Naive thymus-derived CD4-positive, alpha-beta T cell (primary cell): ENCODE measurements around the gene TBC1D19. TPM values are rescaled to one million over a fixed set of nuclear protein-coding genes. Genes with fewer than 3 reads are reported as not detected.

Experiments used
- ATAC-seq: fragments of 150-1000 bp; cut with Tn5 transposase; 2 replicates; pipeline ENCODE4 v1.10.0; 2021; ENCODE audit warnings: mild to moderate bottlenecking, moderate library complexity
- CTCF ChIA-PET: fragments of 350-600 bp; sonication (Branson Sonifier 250); formaldehyde crosslinking; loops from one replicate; lab custom pipeline; 2021; ENCODE audit warnings: antibody characterized with exemption; lab: Charles Lee
- POLR2A ChIA-PET: fragments of 350-600 bp; sonication (Branson Sonifier 250); formaldehyde crosslinking; loops from one replicate; lab custom pipeline; 2021; ENCODE audit warnings: antibody characterized with exemption, inconsistent platforms; lab: Charles Lee
- DNase-seq, 9 donors: peaks; one replicate each; pipeline versions ENCODE4 v3.0.0 to v3.0.0-alpha.2; 2020 to 2022; ENCODE audit warnings: mixed read lengths in 1 of 9
- H3K27ac ChIP-seq: one replicate; pipeline ENCODE4 v1.7.0; 2013; ENCODE audit warnings: mild to moderate bottlenecking, low read depth, low read length, moderate library complexity
- H3K27me3 ChIP-seq, 2 donors: one replicate each; pipeline ENCODE4 v1.7.0; 2013; ENCODE audit warnings: low read length in 2 of 2, mild to moderate bottlenecking in 2 of 2, moderate library complexity in 2 of 2; ENCODE audit not compliant: control insufficient read depth in 2 of 2, insufficient read depth in 2 of 2
- H3K36me3 ChIP-seq, 3 experiments: 1 replicate in 2 of 3; 2 replicates in 1 of 3; pipeline ENCODE4 v1.7.0; 2013; ENCODE audit warnings: low read length in 3 of 3, mild to moderate bottlenecking in 3 of 3, moderate library complexity in 1 of 3; ENCODE audit not compliant: insufficient read depth in 3 of 3, control insufficient read depth in 2 of 3
- H3K4me1 ChIP-seq, 2 donors: one replicate each; pipeline ENCODE4 v1.7.0; 2013; ENCODE audit warnings: low read length in 2 of 2, mild to moderate bottlenecking in 2 of 2, moderate library complexity in 1 of 2; ENCODE audit not compliant: control insufficient read depth in 2 of 2, insufficient read depth in 2 of 2
- H3K4me3 ChIP-seq: 2 replicates; pipeline ENCODE4 v1.7.0; 2013; ENCODE audit warnings: mild to moderate bottlenecking, low read length
- H3K9me3 ChIP-seq, 3 experiments: 1 replicate in 2 of 3; 2 replicates in 1 of 3; pipeline ENCODE4 v1.7.0; 2013; ENCODE audit warnings: low read length in 3 of 3; ENCODE audit not compliant: control insufficient read depth in 2 of 3
- H3K27ac Mint-ChIP-seq, 9 donors: one replicate each; pipeline ENCODE4 v1.8.0; 2020 to 2022; ENCODE audit warnings: mixed read lengths in 9 of 9, mild to moderate bottlenecking in 8 of 9, moderate library complexity in 5 of 9, inconsistent platforms in 2 of 9
- H3K27me3 Mint-ChIP-seq, 5 donors: one replicate each; pipeline ENCODE4 v1.8.0; 2021 to 2022; ENCODE audit warnings: mixed read lengths in 5 of 5, mild to moderate bottlenecking in 1 of 5
- H3K36me3 Mint-ChIP-seq, 5 donors: one replicate each; pipeline ENCODE4 v1.8.0; 2020 to 2022; ENCODE audit warnings: mixed read lengths in 5 of 5, mild to moderate bottlenecking in 3 of 5, inconsistent platforms in 1 of 5
- H3K4me1 Mint-ChIP-seq, 7 donors: one replicate each; pipeline ENCODE4 v1.8.0; 2020 to 2022; ENCODE audit warnings: mixed read lengths in 7 of 7, mild to moderate bottlenecking in 3 of 7, inconsistent platforms in 1 of 7
- H3K4me3 Mint-ChIP-seq, 10 donors: one replicate each; pipeline ENCODE4 v1.8.0; 2020 to 2022; ENCODE audit warnings: mild to moderate bottlenecking in 10 of 10, mixed read lengths in 10 of 10, moderate library complexity in 6 of 10, inconsistent platforms in 2 of 10
- H3K9me3 Mint-ChIP-seq, 11 donors: one replicate each; pipeline ENCODE4 v1.8.0; 2020 to 2022; ENCODE audit warnings: mixed read lengths in 11 of 11, mild to moderate bottlenecking in 4 of 11, inconsistent platforms in 1 of 11, moderate library complexity in 1 of 11
- intact Hi-C, 2 donors: fragments of 100-400 bp; cut with micrococcal nuclease; formaldehyde crosslinking; loops; one replicate each; pipeline ENCODE4 v1.15.1; 2023
- polyA plus RNA-seq, 2 donors: library from polyadenylated mRNA; unstranded; fragments of 300-500 nt; fragmentation: Illumina TruSeq; gene quantifications; one replicate each; pipeline ENCODE4 v1.2.3, GENCODE V29; 2021
- total RNA-seq, 6 experiments: library from RNA in 5 of 6; stranded (reverse) in 5 of 6; gene quantifications; 1 replicate in 5 of 6; 2 replicates in 1 of 6; pipeline ENCODE4 v1.2.3 and lab custom pipeline; 2021 to 2026

The TBC1D19 gene
- total and polyA plus RNA-seq, 7 experiments from 2014 or later: 3.4 to 8.7 (median 5.1) TPM

DNA sequence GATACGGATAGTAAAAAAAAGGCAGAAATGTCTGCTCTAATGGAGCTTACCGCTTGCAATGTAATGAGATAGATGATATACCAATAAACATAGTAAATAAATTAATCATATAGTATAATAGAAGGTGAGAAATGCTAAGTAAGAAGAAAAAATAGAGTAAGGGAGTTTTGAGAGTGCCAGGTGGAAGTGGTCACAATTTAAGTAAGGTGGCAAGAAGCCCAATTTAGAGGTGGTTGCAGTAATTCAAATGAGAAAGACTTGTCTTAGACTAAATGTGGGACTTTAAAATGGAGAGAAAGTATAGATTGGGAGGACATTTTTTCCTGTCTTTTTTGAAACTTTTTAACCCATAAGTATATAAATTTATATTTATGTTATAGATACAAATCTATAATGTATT lies 26.0 kb downstream of the TBC1D19 start:
- H3K4me1 Mint-ChIP-seq: peaks cover 15 to 41% (median 29%) of the 10 kb centered on the region in 7 donors
- Histone ChIP-seq H3K36me3 (no peaks in the 10 kb centered on the region), H3K9me3 (no peaks in the 10 kb centered on the region), H3K27ac (no peak overlapping the region), H3K4me3 (no peak overlapping the region), H3K27me3 (no peaks in the 10 kb centered on the region), H3K4me1 (peaks cover 0 to 6% of the 10 kb centered on the region in 2 donors)
- POLR2A ChIA-PET: no interaction called here
- no peak overlapping the region for H3K4me3 Mint-ChIP-seq
- intact Hi-C loops: no loop called here
- H3K9me3 Mint-ChIP-seq: no peaks in the 10 kb centered on the region
- no peak overlapping the region for H3K27ac Mint-ChIP-seq
- H3K27me3 Mint-ChIP-seq: no peaks in the 10 kb centered on the region
- DNase-seq (no peak), ATAC-seq (no peak)
- CTCF ChIA-PET: no interaction called here
- peaks cover 0 to 8% (median 0%) of the 10 kb centered on the region in 5 donors for H3K36me3 Mint-ChIP-seq

DNA sequence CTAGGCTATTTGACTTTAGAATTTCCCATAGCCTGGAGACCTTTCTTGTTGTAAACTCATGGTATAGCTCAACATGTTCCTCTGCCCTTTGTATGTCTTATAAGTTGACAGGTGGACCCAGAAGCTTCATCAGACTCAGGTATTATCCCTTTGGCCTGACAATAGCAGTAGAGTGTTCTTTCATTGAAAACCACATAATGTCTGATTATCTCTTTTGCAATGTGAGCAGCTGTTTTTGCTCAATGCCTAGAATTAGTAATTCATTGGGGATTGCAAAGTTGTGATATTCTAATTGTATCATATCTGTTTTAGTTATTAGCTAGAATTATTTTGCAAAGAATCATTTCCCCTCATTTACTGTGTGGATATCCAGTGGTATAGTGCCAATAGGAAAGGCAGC lies 27.5 kb downstream of the TBC1D19 start:
- H3K27me3 Mint-ChIP-seq: no peaks in the 10 kb centered on the region
- peaks cover 15 to 41% (median 29%) of the 10 kb centered on the region in 7 donors for H3K4me1 Mint-ChIP-seq
- Histone ChIP-seq H3K4me3 (no peak overlapping the region), H3K27ac (no peak overlapping the region), H3K9me3 (no peaks in the 10 kb centered on the region), H3K36me3 (no peaks in the 10 kb centered on the region), H3K4me1 (peaks cover 0 to 6% of the 10 kb centered on the region in 2 donors), H3K27me3 (no peaks in the 10 kb centered on the region)
- CTCF ChIA-PET: no interaction called here
- ATAC-seq (no peak), DNase-seq (no peak)
- peak overlapping the region in 1 of 9 donors; percentile 33 for H3K27ac Mint-ChIP-seq
- no peaks in the 10 kb centered on the region for H3K9me3 Mint-ChIP-seq
- peaks cover 0 to 16% (median 9%) of the 10 kb centered on the region in 5 donors for H3K36me3 Mint-ChIP-seq
- H3K4me3 Mint-ChIP-seq: no peak overlapping the region
- intact Hi-C loops: no loop called here
- POLR2A ChIA-PET: interaction anchor here (0.8 kb wide), 1 partner anchor 388 kb away, joined by 3 read pairs; no protein-coding TSS in a partner anchor

DNA sequence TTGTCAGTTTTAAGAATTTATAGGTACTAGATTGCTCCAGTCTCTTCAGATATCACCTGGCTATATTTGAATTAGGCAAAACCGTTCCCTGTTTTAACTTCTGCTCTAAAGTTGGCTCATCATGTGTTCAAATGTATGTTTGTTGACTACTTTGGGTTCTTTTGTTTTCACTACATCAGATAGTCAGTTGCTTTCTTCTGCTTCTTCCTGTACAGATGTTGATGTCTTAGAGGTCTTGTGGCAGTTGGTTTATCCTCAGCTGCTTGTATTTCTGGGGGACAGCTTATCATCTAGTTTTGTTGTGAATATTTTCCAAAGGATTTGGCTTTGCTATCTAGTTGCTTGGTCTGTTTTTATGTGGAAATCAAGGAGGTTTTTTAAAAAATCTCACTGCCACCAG lies 28.0 kb downstream of the TBC1D19 start:
- H3K4me1 ChIP-seq: peaks cover 0 to 6% of the 10 kb centered on the region in 2 donors
- peak overlapping the region in 3 of 9 donors; percentile 0 to 13 (median 5) for H3K27ac Mint-ChIP-seq
- no peak for DNase-seq
- no peaks in the 10 kb centered on the region for H3K9me3 Mint-ChIP-seq
- ATAC-seq: no peak
- ChIA-PET CTCF (no interaction called here), POLR2A (interaction anchor here (0.7 kb wide), 1 partner anchor 28 kb away, joined by 3 read pairs; no protein-coding TSS in a partner anchor)
- no peaks in the 10 kb centered on the region for H3K36me3 ChIP-seq
- H3K27me3 Mint-ChIP-seq: no peaks in the 10 kb centered on the region
- H3K27ac ChIP-seq: no peak overlapping the region
- H3K9me3 ChIP-seq: no peaks in the 10 kb centered on the region
- peaks cover 15 to 41% (median 29%) of the 10 kb centered on the region in 7 donors for H3K4me1 Mint-ChIP-seq
- no peak overlapping the region for H3K4me3 ChIP-seq
- H3K36me3 Mint-ChIP-seq: peaks cover 0 to 18% (median 10%) of the 10 kb centered on the region in 5 donors
- no peak overlapping the region for H3K4me3 Mint-ChIP-seq
- no peaks in the 10 kb centered on the region for H3K27me3 ChIP-seq
- intact Hi-C loops: no loop called here

DNA sequence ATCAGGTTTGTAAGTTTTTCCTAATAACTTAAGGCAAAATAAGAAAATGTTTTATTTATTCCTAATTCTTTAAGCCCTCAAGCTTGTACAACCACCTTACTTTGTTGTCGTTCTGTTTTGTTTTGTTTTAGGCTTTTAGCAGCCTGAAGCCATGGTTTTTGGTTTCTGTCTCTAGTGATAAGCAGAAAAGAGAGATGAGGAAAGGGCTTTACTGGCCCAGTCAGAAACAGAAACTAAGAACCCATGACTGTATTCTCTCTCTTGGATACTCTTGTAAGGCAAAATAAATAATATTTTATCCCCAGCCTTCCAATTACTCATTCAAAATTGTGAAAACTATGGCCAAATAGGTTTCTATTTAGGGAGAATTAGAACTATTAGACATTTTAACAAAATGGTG lies 29.4 kb downstream of the TBC1D19 start:
- Histone ChIP-seq H3K27me3 (no peaks in the 10 kb centered on the region), H3K36me3 (no peaks in the 10 kb centered on the region), H3K4me3 (no peak overlapping the region), H3K9me3 (no peaks in the 10 kb centered on the region), H3K27ac (no peak overlapping the region), H3K4me1 (peaks cover 0 to 6% of the 10 kb centered on the region in 2 donors)
- ChIA-PET POLR2A (no interaction called here), CTCF (no interaction called here)
- no peak for ATAC-seq
- intact Hi-C loops: no loop called here
- H3K4me1 Mint-ChIP-seq: peaks cover 15 to 41% (median 29%) of the 10 kb centered on the region in 7 donors
- H3K36me3 Mint-ChIP-seq: peaks cover 0 to 27% (median 23%) of the 10 kb centered on the region in 5 donors
- peaks cover 0 to 3% (median 0%) of the 10 kb centered on the region in 11 donors for H3K9me3 Mint-ChIP-seq
- no peak for DNase-seq
- H3K4me3 Mint-ChIP-seq: no peak overlapping the region
- H3K27me3 Mint-ChIP-seq: no peaks in the 10 kb centered on the region
- peak overlapping the region in 1 of 9 donors; percentile 37 for H3K27ac Mint-ChIP-seq

DNA sequence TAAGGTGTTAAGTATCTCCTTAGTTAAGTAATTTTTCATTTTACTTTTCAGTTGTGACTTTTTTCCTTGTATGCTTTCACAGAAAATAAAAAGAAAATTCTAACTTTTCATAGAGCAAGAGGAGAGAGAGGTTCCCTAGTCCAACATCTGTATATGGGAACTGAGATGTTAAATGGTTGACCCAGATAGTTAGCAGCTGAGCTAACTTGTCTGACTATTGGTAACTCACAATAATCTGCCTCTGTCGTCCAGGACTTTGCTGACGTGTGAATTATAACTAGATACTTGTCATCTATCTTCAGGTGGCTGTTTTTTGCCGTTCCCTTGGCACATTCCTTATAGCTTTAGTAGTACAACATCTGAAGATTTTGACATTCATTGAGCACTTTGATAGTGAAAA lies 29.9 kb downstream of the TBC1D19 start:
- ChIA-PET POLR2A (no interaction called here), CTCF (no interaction called here)
- Histone ChIP-seq H3K4me1 (peaks cover 0 to 6% of the 10 kb centered on the region in 2 donors), H3K27ac (no peak overlapping the region), H3K27me3 (no peaks in the 10 kb centered on the region), H3K4me3 (no peak overlapping the region), H3K9me3 (no peaks in the 10 kb centered on the region), H3K36me3 (no peaks in the 10 kb centered on the region)
- H3K27me3 Mint-ChIP-seq: no peaks in the 10 kb centered on the region
- H3K4me1 Mint-ChIP-seq: peaks cover 15 to 37% (median 29%) of the 10 kb centered on the region in 7 donors
- no peak overlapping the region for H3K4me3 Mint-ChIP-seq
- H3K36me3 Mint-ChIP-seq: peaks cover 0 to 31% (median 28%) of the 10 kb centered on the region in 5 donors
- H3K9me3 Mint-ChIP-seq: peaks cover 0 to 3% (median 0%) of the 10 kb centered on the region in 11 donors
- intact Hi-C loops: no loop called here
- H3K27ac Mint-ChIP-seq: no peak overlapping the region
- no peak for DNase-seq
- ATAC-seq: no peak

DNA sequence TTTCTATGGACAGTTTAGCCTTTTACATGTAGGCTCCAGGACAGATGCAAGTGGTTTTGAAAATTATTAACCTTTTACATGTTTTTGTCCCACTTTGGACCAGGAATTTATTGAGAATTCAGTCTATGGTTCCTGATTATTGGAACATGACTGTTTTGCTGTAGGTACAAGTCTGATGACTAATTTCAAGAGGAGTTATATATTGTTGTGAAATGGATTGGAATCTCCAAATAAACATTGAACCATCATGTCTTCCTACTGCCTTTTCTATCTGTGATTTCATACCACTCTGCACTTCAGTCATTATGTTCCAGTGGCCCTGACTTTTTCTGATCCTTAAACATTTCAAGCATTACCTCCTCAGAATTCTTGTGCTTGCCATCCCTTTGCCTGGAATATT lies 35.9 kb downstream of the TBC1D19 start:
- no peak overlapping the region for H3K4me3 Mint-ChIP-seq
- Histone ChIP-seq H3K9me3 (no peaks in the 10 kb centered on the region), H3K4me3 (no peak overlapping the region), H3K4me1 (no peaks in the 10 kb centered on the region), H3K27me3 (no peaks in the 10 kb centered on the region), H3K36me3 (no peaks in the 10 kb centered on the region), H3K27ac (no peak overlapping the region)
- no peak for ATAC-seq
- H3K27me3 Mint-ChIP-seq: no peaks in the 10 kb centered on the region
- ChIA-PET CTCF (no interaction called here), POLR2A (no interaction called here)
- no peak overlapping the region for H3K27ac Mint-ChIP-seq
- peaks cover 0 to 11% (median 0%) of the 10 kb centered on the region in 7 donors for H3K4me1 Mint-ChIP-seq
- intact Hi-C loops: no loop called here
- H3K9me3 Mint-ChIP-seq: peaks cover 0 to 3% (median 0%) of the 10 kb centered on the region in 11 donors
- H3K36me3 Mint-ChIP-seq: peaks cover 2 to 59% (median 49%) of the 10 kb centered on the region in 5 donors
- no peak for DNase-seq

DNA sequence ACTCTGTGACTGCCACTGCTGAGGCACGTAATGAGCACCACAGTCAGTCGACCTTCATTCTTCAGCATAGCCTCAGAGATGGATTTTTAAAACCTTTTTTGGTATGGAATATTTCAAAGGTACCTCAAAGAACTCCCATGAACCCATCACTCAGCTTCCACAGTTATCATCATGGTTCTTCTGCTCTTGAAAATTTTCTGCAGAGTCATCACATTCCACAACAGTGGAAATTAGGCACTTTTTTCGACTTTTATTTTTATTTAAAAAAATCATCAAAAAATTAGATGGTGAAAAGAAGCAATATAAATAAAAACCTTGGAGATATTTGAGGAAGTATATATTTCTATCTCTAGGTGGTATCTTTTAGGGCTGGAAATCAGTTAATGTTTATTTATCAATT lies 37.5 kb downstream of the TBC1D19 start:
- peaks cover 2 to 63% (median 46%) of the 10 kb centered on the region in 5 donors for H3K36me3 Mint-ChIP-seq
- H3K4me3 ChIP-seq: no peak overlapping the region
- ATAC-seq (no peak), DNase-seq (no peak)
- H3K4me1 ChIP-seq: no peaks in the 10 kb centered on the region
- CTCF ChIA-PET: no interaction called here
- intact Hi-C loops: no loop called here
- H3K4me3 Mint-ChIP-seq: no peak overlapping the region
- H3K27me3 Mint-ChIP-seq: no peaks in the 10 kb centered on the region
- H3K27ac Mint-ChIP-seq: no peak overlapping the region
- H3K27me3 ChIP-seq: no peaks in the 10 kb centered on the region
- H3K27ac ChIP-seq: no peak overlapping the region
- peaks cover 0 to 3% (median 0%) of the 10 kb centered on the region in 11 donors for H3K9me3 Mint-ChIP-seq
- peaks cover 0 to 11% (median 0%) of the 10 kb centered on the region in 7 donors for H3K4me1 Mint-ChIP-seq
- no peaks in the 10 kb centered on the region for H3K36me3 ChIP-seq
- H3K9me3 ChIP-seq: no peaks in the 10 kb centered on the region
- POLR2A ChIA-PET: no interaction called here
